GM12801 (cell line): ENCODE measurements around the gene FBXO28.

Experiments
- TF ChIP-seq, protein P1 (sequence below): IDR thresholded peaks from one replicate; pipeline ENCODE4 v1.5.1; 2011; ENCODE audit warnings: control low read depth; ENCODE audit not compliant: insufficient read length; ENCODE audit errors: extremely low read depth

Gene FBXO28

DNA sequence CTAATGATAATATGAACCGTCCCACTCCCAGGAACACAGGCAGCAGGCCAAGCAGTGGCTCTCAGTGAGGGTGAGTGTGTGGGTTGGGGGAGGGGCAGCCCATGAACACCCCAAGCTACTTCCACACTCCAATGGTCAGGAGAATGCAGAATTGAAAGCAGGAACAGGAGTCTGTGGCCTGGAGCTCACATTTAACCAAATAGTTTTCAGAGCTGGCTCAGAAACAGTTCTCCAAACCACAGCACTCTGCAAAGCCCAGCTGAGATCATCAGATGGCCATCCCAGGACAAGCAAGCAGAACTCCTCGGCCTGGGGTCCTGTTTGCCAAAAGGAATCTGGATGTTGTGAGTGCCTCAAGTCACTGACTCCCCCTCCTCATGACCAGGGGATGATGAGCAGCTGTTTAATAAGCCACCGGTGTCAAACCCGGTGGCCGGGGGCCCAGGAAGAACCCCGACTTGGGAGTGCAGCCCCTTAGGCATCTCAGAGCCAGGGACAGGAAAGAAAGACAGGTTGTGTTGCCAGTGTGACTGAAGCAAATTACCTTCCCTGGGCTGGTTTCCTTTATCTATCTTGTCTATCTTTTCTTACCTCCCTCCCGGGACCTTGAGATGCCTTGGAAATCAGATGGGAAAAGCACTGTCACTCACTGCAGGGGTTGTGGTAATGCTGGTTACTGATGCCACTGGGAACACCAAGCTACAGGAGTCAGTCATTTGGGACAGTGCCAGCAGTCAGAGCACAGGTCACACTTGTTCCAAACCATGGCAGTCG is 89.5 kb downstream of the FBXO28 start:
- TF ChIP-seq, protein P1, sequence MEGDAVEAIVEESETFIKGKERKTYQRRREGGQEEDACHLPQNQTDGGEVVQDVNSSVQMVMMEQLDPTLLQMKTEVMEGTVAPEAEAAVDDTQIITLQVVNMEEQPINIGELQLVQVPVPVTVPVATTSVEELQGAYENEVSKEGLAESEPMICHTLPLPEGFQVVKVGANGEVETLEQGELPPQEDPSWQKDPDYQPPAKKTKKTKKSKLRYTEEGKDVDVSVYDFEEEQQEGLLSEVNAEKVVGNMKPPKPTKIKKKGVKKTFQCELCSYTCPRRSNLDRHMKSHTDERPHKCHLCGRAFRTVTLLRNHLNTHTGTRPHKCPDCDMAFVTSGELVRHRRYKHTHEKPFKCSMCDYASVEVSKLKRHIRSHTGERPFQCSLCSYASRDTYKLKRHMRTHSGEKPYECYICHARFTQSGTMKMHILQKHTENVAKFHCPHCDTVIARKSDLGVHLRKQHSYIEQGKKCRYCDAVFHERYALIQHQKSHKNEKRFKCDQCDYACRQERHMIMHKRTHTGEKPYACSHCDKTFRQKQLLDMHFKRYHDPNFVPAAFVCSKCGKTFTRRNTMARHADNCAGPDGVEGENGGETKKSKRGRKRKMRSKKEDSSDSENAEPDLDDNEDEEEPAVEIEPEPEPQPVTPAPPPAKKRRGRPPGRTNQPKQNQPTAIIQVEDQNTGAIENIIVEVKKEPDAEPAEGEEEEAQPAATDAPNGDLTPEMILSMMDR: no peak

DNA sequence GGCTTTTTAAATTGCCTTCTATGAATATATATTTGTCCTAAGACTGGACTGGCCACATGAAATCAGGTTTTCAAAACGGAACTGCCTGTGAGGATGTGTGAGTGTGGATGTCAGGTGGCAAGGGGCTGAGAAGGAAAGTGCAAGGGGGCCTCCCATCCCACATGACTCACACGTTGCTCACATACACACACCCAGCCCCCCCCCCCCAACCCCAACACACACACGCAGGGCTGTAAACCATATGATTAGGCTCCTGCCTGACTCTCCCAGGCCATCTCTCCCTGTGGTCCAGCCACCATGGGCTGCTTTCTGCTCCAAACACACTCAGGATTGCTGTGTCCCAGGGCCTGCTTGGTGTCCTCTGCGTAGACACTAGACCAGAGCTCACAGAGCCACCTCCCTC is 91.5 kb downstream of the FBXO28 start:
- TF ChIP-seq, protein P1: no peak

DNA sequence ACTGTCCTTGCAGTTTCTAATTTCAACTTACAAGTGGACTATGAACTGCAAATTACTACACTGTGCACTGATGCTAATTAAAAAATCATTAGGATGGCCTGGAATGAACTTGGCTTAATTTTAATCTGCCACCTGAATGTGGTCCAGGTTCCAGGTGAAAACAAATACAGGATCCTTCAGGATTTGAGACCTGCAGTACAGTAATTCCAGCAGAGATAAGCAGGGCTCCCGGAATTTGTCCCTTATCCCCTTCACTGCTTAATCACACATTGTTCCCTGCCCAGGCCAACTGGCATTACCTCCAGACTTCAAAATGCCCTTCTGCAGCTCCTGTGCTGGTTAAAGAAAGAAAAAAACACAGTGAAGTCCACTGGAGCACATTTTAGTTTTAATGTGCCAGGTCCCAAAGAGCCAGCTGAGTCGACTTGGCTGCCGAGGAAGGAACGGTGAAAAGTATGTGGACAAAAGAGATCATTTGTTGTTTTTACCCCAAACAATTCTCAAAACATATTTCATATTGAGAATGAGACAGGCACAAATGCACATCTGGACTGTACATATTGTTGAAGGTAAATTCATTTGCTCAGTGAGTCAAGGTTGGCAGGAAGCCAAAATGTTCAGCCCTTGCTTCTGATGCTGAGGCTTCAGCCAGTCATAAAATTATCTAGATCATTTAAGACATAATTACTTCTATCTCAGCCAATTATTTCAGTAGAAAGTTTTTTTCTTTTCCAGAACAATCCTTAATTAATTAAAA is 97.5 kb downstream of the FBXO28 start:
- TF ChIP-seq, protein P1: no peak
